ENCODE results near the gene PACRG. TPM values are rescaled to one million over a fixed set of nuclear protein-coding genes. Genes with fewer than 3 reads are reported as not detected.
"Not testable (repeated sequence)": the region's sequence is repeated elsewhere in the genome, so short reads cannot be mapped to it uniquely, and the experiment has no call there.

Gene PACRG
- total RNA-seq, 4 donors from 2014 or later: 0.29 to 1.6 (median 0.61) TPM

DNA sequence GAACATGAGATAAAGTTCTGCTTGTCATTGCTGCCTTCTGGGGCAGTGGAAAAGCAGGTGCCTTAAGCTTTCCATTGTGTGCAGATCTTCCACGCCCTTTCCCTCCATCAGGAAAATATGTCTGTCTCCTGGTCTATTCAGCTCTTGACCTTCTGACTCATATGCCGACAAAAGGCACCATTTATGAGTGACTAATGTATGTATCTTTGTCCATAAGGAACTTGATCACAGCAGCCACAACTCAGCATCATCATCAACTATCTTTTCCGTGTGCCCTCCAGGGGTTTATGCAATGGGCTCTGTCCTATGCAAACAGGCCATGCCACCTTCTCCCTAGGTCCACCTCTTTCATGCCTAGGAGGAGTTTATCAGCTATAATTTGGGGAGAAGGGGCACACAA lies 584.1 kb downstream of the PACRG start:
- DNase-seq: no peak

GRCh38 chr6:163313566-163313965 lies 585.8 kb downstream of the PACRG start:
- in situ Hi-C loops (cut with MboI; ENCODE audit: low sequenced_read_pairs in 4 of 4): no loop called here
- peaks cover 0 to 5% of the 10 kb centered on the region in 2 donors for H3K4me1 ChIP-seq
- intact Hi-C loops (cut with DNase I; ENCODE audit: low total_unique reads): no loop called here
- H3K36me3 ChIP-seq: no peaks in the 10 kb centered on the region
- no peak overlapping the region for H3K27ac ChIP-seq
- TF ChIP-seq CTCF (IDR thresholded peaks at IDR 0.05 in 4 of 5, conservative IDR thresholded peaks at IDR 0.05 in 1 of 5) (no peak), POLR2A (IDR thresholded peaks at IDR 0.05) (no peak)
- DNase-seq: no peak
- H3K4me3 ChIP-seq: no peak overlapping the region
- H3K27me3 ChIP-seq: no peaks in the 10 kb centered on the region
- H3K9me3 ChIP-seq: no peaks in the 10 kb centered on the region
- no peak for ATAC-seq

More for the DNA sequence above, 584.1 kb downstream of the PACRG start:
- intact Hi-C loops (cut with DNase I; ENCODE audit: low total_unique reads) (no loop called here), in situ Hi-C loops (cut with MboI; ENCODE audit: low sequenced_read_pairs in 4 of 4) (no loop called here)
- Histone ChIP-seq H3K36me3 (no peaks in the 10 kb centered on the region), H3K4me1 (peaks cover 0 to 4% of the 10 kb centered on the region in 2 donors), H3K9me3 (no peaks in the 10 kb centered on the region), H3K4me3 (no peak overlapping the region), H3K27me3 (no peaks in the 10 kb centered on the region), H3K27ac (no peak overlapping the region)
- no peak for ATAC-seq
- TF ChIP-seq CTCF (IDR thresholded peaks at IDR 0.05 in 4 of 5, conservative IDR thresholded peaks at IDR 0.05 in 1 of 5) (no peak), POLR2A (IDR thresholded peaks at IDR 0.05) (no peak)

DNA sequence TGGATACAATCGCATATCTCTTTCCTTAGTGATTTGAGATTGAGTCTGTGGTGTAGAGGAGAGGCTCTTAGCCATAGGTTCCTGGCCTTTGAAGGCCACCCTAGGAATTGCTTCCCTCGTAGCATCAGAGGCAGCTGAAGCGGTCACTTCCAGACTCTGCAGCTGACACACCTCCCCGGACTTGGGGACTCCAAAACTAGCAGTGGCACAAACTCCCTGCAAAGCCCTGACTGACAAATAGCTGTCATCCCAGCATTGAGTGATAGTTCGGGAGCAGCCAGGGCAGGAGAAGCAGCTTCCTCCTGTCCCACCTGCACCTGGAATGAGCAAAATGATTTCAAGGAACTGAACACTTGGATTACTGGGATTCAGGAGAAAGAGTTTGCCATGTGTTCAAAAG lies 586.2 kb downstream of the PACRG start:
- Histone ChIP-seq H3K9me3 (no peaks in the 10 kb centered on the region), H3K4me1 (peaks cover 3 to 9% of the 10 kb centered on the region in 2 donors), H3K27ac (no peak overlapping the region), H3K36me3 (no peaks in the 10 kb centered on the region), H3K4me3 (no peak overlapping the region), H3K27me3 (no peaks in the 10 kb centered on the region)
- intact Hi-C loops (cut with DNase I; ENCODE audit: low total_unique reads): no loop called here
- no peak for ATAC-seq
- DNase-seq: no peak
- in situ Hi-C loops (cut with MboI; ENCODE audit: low sequenced_read_pairs in 4 of 4): no loop called here
- no peak for TF ChIP-seq POLR2A (IDR thresholded peaks at IDR 0.05)
- TF ChIP-seq CTCF (IDR thresholded peaks at IDR 0.05 in 4 of 5, conservative IDR thresholded peaks at IDR 0.05 in 1 of 5): no peak

DNA sequence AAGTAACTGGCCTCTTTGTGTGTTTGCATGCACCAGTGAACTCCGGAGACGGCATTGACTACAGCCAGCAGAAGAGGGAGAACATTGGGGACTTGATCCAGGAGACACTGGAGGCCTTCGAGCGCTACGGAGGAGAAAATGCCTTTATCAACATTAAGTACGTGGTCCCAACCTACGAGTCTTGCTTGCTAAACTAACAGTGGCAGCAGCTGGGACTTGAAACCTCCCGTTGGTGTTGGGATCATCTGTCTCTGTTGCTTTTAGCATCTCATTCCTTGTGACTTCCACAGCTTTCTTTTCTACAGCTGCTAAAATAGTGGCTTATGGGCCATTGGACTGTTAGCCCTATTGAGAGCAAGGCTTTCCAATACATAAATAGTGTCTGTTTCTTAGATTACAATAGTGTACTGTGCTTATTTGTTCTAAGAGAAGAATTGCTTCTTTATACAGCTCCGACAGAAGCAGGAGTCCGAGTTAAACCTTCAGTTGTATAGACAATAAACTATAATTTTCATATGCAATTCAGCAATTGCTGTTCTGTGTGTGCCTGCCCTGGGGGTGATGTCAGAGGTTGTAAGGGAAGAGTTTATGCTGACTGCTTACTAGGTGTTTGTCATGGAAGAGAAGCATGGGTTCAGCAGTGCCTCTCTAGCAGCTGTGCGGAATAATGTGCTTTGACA lies 587.2 kb downstream of the PACRG start:
- TF ChIP-seq CTCF (IDR thresholded peaks at IDR 0.05 in 4 of 5, conservative IDR thresholded peaks at IDR 0.05 in 1 of 5) (no peak), POLR2A (IDR thresholded peaks at IDR 0.05) (no peak)
- H3K9me3 ChIP-seq: no peaks in the 10 kb centered on the region

DNA sequence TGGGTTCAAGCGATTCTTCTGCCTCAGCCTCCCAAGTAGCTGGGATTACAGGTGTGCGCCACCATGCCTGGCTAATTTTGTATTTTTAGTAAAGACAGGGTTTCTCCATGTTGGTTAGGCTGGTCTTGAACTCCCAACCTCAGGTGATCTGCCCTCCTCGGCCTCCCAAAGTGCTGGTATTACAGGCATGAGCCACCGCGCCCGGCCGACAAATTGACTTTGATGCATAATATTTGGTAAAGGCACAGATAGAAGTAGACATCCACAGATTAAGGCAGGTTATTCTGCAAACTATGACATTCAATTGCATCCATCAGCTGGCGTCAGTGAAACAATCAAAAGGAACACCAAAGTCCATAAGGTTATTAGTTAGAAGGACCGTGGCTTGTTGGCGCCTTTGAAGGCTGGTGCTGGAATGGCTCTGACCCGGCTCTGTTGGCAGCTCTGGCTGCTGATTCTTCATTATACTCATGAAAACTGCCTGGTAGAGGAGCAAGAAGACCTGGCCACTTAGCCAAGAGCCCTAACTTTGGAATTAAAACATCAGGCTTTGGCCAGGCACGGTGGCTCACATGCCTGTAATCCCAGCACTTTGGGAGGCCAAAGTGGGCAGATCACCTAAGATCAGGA lies 589.2 kb downstream of the PACRG start:
- H3K4me1 ChIP-seq: peaks cover 25 to 27% of the 10 kb centered on the region in 2 donors
- DNase-seq; H3K27me3 ChIP-seq; H3K36me3 ChIP-seq; in situ Hi-C loops (cut with MboI; ENCODE audit: low sequenced_read_pairs in 4 of 4); H3K27ac ChIP-seq; H3K9me3 ChIP-seq; H3K4me3 ChIP-seq; ATAC-seq; intact Hi-C loops (cut with DNase I; ENCODE audit: low total_unique reads): not testable (repeated sequence)

More for the DNA sequence above, 587.2 kb downstream of the PACRG start:
- no peak for ATAC-seq
- Histone ChIP-seq H3K4me3 (no peak overlapping the region), H3K27me3 (no peaks in the 10 kb centered on the region), H3K4me1 (peaks cover 12 to 17% of the 10 kb centered on the region in 2 donors), H3K27ac (no peak overlapping the region), H3K36me3 (no peaks in the 10 kb centered on the region)
- in situ Hi-C loops (cut with MboI; ENCODE audit: low sequenced_read_pairs in 4 of 4): no loop called here
- DNase-seq: no peak
- intact Hi-C loops (cut with DNase I; ENCODE audit: low total_unique reads): no loop called here

All from gastrocnemius medialis (tissue), 4 donors.